Activated naive CD4-positive, alpha-beta T cell treated with anti-CD3 and anti-CD28 coated beads, Interleukin-2, amount 50 U/mL, for 16 hours (primary cell): ENCODE measurements around the gene BMP7.

Experiments used
- DNase-seq: peaks from one replicate; pipeline ENCODE4 v3.0.0-alpha.2; 2020

BMP7 gene

DNA sequence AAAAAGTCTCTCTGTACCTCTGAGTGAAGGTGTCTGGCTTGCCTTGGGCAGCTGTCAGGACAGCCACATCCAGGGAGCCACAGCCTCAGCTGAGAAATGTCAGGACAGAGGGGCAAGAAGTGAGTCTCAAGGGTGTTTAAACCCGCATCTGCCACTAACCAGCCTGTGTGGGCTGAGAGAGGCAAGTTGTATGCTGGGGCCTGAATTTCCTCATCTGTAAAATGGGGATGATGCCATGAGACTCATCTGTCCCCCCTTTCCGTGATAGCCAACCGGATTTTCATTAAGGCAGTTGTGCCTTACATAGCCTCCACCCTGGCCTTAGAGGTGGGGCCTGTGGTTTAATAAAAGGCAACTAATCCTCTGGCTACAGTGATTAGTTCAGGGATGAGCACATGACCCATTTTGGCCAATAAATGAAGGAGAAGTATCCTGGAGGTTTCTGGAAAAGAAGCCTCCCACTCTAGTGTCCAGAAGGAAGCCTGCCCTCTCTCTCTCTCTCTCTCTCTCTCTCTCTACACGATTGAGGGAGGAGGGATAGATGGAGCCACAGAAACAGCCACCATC lies 79.3 kb downstream of the BMP7 start:
- DNase-seq, result no peak

DNA sequence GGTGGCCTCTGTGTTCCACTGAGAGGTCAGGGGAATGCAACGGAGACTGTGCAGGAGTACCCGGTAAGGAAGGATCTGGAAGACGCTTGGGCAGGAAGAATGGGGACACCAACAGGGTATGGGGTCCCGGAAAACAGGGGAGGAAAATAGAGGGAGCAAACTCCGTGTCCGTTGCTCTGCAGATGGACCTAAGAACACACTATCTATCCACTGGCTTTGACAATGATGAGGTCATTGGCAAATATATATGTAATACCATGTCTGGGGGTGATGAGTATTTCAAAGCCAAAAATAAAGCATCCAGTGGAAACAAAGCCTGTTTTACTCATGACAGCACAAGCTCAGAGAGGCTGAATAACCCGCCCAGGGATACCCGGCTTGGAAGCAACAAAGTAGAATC lies 80.2 kb downstream of the BMP7 start:
- DNase-seq, result no peak

GRCh38 chr20:57185188-57185743 lies 81.2 kb downstream of the BMP7 start:
- no peak for DNase-seq

DNA sequence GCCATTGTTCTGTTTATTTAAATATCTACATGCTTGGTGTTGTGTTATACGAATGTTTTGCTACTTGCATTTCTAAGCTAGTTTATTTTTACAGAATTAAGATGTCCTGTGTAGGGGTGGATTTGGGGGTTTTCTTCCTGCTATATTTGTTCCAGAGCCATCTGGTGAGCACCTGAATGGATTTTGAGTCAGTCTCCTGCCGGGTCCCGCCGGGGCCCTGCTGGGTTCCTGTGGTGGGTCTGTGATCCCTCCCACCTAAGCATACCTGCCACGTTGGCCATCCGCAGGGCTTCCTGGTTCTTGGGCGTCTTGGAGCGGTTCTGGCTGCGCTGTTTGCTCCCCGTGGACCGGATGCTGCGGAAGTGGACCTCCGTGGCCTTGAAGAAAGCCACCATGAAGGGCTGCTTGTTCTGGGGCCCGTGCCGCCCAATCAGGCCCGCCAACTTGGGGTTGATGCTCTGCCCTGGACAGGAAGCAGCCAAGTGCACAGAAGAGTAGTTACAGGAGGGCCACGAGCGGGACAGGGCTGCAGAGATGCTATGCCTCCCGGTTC lies 82.9 kb downstream of the BMP7 start:
- no peak for DNase-seq

GRCh38 chr20:57181639-57182038 lies 84.8 kb downstream of the BMP7 start:
- no peak for DNase-seq

DNA sequence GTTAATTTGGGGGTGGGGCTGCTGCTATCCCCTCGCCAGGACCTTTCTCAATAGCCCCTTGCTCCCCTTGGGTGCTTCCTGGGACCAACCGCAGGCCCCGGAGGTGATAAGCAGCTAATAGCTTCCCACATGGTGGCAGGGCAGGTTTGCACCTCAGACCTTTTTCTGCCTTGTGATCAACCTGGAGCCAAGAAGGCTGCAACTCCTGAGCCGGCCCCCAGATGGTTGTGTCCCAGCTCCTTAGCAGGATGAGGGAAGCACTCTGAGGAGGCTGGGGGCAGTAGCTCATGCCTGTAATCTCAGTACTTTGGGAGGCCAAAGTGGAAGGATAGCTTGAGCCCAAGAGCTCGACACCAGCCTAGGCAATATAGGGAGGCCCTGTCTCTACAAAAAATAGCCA lies 85.5 kb downstream of the BMP7 start:
- DNase-seq, result no peak

GRCh38 chr20:57180387-57180786 lies 86.1 kb downstream of the BMP7 start:
- DNase-seq, result no peak

GRCh38 chr20:57179265-57179664 lies 87.2 kb downstream of the BMP7 start:
- no peak for DNase-seq

GRCh38 chr20:57178582-57179111 lies 87.8 kb downstream of the BMP7 start:
- no peak for DNase-seq

DNA sequence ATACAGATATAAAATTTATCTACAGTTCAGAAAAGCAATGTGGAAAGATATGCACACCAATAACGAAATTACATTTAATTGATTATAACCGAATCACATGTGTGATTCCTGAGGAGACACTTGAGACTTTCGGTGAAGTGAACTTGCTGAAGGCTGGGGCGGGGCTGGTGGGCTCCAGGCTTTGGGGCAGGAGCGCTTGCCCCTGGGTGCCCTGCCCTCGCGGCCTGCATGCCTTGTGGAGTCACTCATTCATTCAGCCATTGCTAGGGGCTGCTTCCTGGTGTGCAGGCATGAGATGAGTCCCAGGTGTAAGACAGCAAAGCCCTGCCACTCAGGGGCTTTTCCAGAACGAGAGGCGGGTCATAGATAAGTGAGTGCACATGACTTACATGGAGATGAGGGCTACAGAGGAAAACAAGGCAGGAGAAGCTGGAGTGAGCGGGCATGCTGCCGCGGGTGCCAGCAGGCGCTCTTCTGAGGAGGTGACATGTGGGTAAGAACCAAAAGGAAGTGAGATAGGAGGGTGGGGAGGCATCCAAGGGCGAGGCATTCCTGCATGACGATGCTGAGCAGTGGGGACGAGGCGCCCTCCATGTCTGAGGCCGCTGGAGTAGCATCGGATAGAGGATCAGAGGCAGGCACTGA lies 88.7 kb downstream of the BMP7 start:
- no peak for DNase-seq

- DNase-seq, result no peak
Observed at GRCh38 chr20:57176842-57177241, 89.6 kb downstream of the BMP7 start.

GRCh38 chr20:57175397-57176010 lies 90.9 kb downstream of the BMP7 start:
- no peak for DNase-seq

DNA sequence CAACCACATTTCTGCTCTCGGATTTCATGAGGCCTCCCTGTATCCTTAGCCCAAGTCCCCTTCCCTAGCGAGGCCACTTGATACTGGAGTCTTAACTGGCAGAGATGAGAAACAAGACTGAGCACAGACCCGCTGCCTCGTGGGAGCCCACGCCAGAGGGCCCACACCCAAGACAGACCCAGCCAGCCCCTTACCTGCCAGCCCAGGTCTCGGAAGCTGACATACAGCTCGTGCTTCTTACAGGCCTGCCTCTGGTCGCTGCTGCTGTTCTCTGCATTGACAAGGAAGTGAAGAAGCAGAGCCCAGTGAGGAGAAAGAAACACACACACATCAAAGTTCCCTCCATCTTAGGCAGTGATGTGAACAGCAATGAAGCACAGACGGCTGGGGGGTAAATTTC lies 91.7 kb downstream of the BMP7 start:
- no peak for DNase-seq

DNA sequence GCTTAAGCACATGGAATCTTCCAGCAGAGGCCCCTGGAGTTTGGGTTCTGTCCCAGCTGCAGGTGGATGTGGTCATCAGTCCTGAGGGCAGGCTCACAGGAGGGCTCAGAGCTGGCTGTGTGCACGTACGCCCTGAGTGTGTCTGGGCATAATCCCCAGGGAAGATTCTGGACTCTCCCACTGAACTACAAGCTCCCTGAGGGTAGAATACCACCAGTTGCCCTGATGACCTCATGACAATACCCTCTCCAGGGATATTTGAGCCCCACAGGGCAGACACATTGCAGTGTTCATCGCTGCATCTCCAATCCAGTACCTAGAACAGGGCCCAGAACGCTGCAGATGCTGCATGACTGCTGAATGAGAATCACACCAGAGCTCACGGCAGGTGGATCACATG lies 92.5 kb downstream of the BMP7 start:
- no peak for DNase-seq

DNA sequence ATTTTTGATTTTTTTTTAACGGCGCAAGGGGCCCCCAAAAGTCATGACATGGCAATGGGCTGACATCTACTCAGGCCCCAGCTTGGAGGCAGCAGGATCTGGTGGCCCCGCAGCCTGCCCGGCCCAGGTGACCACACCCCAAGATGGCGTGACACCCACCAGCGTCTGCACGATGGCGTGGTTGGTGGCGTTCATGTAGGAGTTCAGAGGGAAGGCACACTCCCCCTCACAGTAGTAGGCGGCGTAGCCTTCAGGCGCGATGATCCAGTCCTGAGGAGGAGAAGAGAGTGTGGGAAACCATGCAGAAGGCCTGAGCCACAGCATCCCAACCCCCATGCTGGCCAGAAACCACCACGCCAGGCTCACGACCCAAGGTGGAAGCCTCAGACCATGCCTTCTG lies 93.4 kb downstream of the BMP7 start:
- DNase-seq, result no peak

GRCh38 chr20:57170343-57170742 lies 96.1 kb downstream of the BMP7 start:
- no peak for DNase-seq

DNA sequence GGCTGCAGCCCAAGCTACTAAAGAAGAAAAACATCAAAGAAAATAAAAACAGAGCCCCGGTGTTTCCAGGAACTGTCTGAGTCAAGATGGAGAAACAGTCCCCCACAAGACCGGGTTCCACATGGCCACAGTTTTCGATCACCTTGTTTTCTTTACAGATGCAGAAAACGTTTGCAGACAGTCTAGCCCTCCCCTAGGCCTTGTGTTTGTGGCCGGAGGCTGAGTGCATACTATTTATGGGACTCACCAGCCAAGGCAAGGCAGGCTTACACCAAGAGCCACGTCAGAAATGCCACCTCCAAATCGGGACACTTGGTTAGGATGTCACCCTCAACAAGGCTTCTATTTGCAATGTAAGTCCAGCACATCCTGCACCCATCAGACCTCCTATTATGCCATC lies 97.3 kb downstream of the BMP7 start:
- no peak for DNase-seq

GRCh38 chr20:57167971-57168701 lies 98.3 kb downstream of the BMP7 start:
- no peak for DNase-seq

- no peak for DNase-seq
Observed at GRCh38 chr20:57167292-57167655, 99.2 kb downstream of the BMP7 start.

DNA sequence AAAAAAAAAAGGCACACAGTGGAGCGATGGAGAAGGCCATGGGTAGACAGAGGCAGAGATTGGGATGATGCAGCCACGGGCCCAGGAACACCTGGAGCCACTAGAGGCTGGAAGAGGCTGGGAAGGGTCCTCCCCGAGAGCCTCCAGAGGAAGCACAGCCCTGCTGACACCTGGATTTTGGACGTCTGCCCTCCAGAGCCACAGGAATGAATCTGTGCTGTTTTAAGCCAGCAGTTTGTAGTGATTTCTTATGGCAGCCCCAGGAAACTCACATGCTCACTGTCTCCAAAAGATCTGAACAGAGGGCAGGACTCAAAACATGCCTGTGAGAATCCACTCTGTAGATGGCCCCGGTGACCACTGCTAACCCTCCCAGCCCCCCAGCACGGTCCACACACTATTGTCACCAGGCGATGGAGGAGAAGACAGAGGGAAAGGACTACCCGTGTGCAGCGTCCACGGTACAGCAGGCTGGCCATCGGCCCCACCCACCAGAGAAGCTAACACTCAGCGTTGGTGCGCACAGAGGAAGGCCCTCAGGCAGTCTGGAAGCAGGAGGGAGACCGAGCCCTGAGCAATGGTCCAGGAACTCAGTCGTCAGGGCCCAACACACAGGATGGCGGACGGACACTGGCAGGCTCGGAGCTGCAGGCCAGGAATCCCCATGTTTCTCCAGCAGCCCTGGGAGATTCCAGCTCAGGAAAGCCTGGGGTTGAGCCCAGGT lies 99.7 kb downstream of the BMP7 start:
- DNase-seq, result no peak

DNA sequence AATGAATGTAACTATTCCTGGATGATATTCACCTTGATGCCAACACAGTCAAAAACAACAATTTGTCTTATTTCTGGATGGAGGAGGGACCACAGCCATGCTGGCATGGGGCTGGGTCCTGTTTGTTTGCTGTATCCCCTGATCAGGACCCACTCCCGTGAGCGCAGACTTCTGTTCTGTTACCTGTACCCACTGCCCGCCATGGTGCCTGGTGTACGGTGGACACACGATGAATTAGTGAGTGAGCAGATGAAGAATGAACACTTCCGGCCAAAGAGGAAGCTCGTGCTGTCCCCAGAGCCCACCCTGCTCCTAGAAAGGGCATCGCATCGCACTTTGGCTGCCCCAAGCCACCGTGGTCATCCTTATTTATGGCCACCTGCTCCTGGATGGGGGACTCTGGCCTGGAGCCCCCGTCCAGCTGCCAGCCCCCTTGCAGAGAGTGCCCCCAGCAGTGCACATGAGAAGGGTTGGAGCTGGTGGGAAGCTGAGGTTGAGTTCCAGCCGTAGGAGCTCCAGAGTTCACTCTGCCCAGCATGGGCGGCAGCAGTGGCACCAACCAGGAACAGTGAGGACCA lies 100.9 kb downstream of the BMP7 start:
- no peak for DNase-seq

- DNase-seq, result no peak
Observed at GRCh38 chr20:57164872-57165271, 101.6 kb downstream of the BMP7 start.
